Measurements from ENCODE around the gene PLXNA1.

- TF ChIP-seq GATA3 (IDR thresholded peaks at IDR 0.05; ENCODE audit: low read depth, low read length) (no peak), GATA2 (IDR thresholded peaks at IDR 0.05; ENCODE audit: low read depth, low read length) (no peak)
Measured at GRCh38 chr3:126961791-126962461, 21.0 kb upstream of the PLXNA1 start.

All from SH-SY5Y (cell line).